SK-N-SH treated with all-trans-retinoic acid at 6 μM for 48 hours (cell line): ENCODE measurements around the gene ADAMTS2.
"Not testable (repeated sequence)": the region's sequence is repeated elsewhere in the genome, so short reads cannot be mapped to it uniquely, and the experiment has no call there.

Source experiments
- RARB ChIP-seq: fragments of 250-450 bp; sonication (Bioruptor Pico); IDR thresholded peaks from 2 replicates; pipeline ENCODE4 v1.8.0; 2021; ENCODE audit warnings: mild to moderate bottlenecking, moderate library complexity
- SNAI2 ChIP-seq: fragments of 250-450 bp; sonication (Bioruptor Pico); IDR thresholded peaks from 2 replicates; pipeline ENCODE4 v1.5.0; 2020; ENCODE audit warnings: mild to moderate bottlenecking, moderate library complexity
- ZFP3 ChIP-seq: fragments of 250-450 bp; sonication (Bioruptor Pico); IDR thresholded peaks from 2 replicates; pipeline ENCODE4 v1.5.0; 2020; ENCODE audit warnings: mild to moderate bottlenecking, moderate library complexity
- TF ChIP-seq, protein P1 (sequence below): fragments of 250-450 bp; sonication (Bioruptor Pico); IDR thresholded peaks from 2 replicates; pipeline ENCODE4 v1.8.0; 2021; ENCODE audit warnings: low read depth, mild to moderate bottlenecking, moderate library complexity, borderline replicate concordance

DNA sequence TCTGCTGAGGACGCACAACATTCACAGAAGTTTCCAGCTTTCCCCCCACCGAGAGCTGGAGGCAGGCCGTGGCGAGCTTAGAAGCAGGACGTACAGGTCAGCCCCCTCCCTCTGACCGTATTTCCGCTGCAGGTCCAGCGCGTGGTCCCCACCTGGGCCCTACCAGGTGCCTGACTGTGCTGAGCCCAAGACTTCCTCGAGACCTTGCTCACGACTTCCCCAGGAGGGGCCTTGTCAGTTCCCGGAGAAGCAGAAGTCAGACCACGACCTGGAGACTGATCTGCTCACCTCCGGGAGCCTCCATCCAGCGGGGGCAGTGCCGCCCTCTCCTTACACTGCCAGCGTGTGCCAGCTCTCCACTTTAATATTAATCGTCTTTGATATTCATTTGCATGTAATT lies 128.9 kb downstream of the ADAMTS2 start:
- not testable (repeated sequence) for TF ChIP-seq SNAI2 (CRISPR knock-in tag); RARB; ZFP3 (CRISPR knock-in tag)
- TF ChIP-seq, protein P1, sequence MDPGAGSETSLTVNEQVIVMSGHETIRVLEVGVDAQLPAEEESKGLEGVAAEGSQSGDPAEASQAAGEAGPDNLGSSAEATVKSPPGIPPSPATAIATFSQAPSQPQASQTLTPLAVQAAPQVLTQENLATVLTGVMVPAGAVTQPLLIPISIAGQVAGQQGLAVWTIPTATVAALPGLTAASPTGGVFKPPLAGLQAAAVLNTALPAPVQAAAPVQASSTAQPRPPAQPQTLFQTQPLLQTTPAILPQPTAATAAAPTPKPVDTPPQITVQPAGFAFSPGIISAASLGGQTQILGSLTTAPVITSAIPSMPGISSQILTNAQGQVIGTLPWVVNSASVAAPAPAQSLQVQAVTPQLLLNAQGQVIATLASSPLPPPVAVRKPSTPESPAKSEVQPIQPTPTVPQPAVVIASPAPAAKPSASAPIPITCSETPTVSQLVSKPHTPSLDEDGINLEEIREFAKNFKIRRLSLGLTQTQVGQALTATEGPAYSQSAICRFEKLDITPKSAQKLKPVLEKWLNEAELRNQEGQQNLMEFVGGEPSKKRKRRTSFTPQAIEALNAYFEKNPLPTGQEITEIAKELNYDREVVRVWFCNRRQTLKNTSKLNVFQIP, result not testable (repeated sequence)
